WTC11 (cell line): ENCODE results near the gene TBX4. TPM values are rescaled to one million over a fixed set of nuclear protein-coding genes. Genes with fewer than 3 reads are reported as not detected.

ENCODE experiments used
- ATAC-seq: fragments of 200-7000 bp; cut with Tn5 transposase; 2 replicates; pipeline ENCODE4 v1.10.0; 2021; ENCODE audit warnings: mild to moderate bottlenecking, moderate library complexity
- CTCF ChIA-PET: fragments of 300-600 bp; sonication (Branson Sonifier 250); formaldehyde crosslinking; loops from one replicate; lab custom pipeline; 2021; ENCODE audit warnings: antibody characterized with exemption; lab: Charles Lee
- POLR2A ChIA-PET: fragments of 350-600 bp; sonication (Branson Sonifier 250); formaldehyde crosslinking; loops from one replicate; lab custom pipeline; 2021; ENCODE audit warnings: antibody characterized with exemption; lab: Charles Lee
- DNase-seq: peaks from one replicate; pipeline ENCODE4 v3.0.0; 2021; ENCODE audit warnings: low spot score
- H3K27ac Mint-ChIP-seq: 2 replicates; pipeline ENCODE4 v1.8.0; 2021; ENCODE audit warnings: mixed read lengths
- H3K27me3 Mint-ChIP-seq: 2 replicates; pipeline ENCODE4 v1.8.0; 2021; ENCODE audit warnings: low read depth, mild to moderate bottlenecking, moderate library complexity, mixed read lengths
- H3K36me3 Mint-ChIP-seq: 2 replicates; pipeline ENCODE4 v1.8.0; 2021; ENCODE audit warnings: mixed read lengths
- H3K4me1 Mint-ChIP-seq: 2 replicates; pipeline ENCODE4 v1.8.0; 2022; ENCODE audit warnings: mixed read lengths
- H3K4me3 Mint-ChIP-seq: 2 replicates; pipeline ENCODE4 v1.8.0; 2021; ENCODE audit warnings: mild to moderate bottlenecking, moderate library complexity, mixed read lengths
- H3K9me3 Mint-ChIP-seq: 2 replicates; pipeline ENCODE4 v1.8.0; 2021; ENCODE audit warnings: mixed read lengths
- FOXJ3 ChIP-seq: sonication (generic); formaldehyde crosslinking; IDR thresholded peaks from 2 replicates; pipeline ENCODE4 v1.9.0; 2021; ENCODE audit warnings: missing genetic modification reagents, mild to moderate bottlenecking, borderline replicate concordance
- FOXK1 ChIP-seq: sonication (generic); formaldehyde crosslinking; IDR thresholded peaks from 2 replicates; pipeline ENCODE4 v1.8.0; 2022; ENCODE audit warnings: mild to moderate bottlenecking, moderate library complexity, missing genetic modification reagents
- NFYB ChIP-seq: sonication (generic); formaldehyde crosslinking; conservative IDR thresholded peaks from 2 replicates; pipeline ENCODE4 v1.8.0; 2022; ENCODE audit warnings: low read depth, missing genetic modification reagents
- NR1H2 ChIP-seq: sonication (generic); formaldehyde crosslinking; IDR thresholded peaks from 2 replicates; pipeline ENCODE4 v1.9.0; 2021; ENCODE audit warnings: mild to moderate bottlenecking, moderate library complexity, missing genetic modification reagents
- NR2C2 ChIP-seq: sonication (generic); formaldehyde crosslinking; IDR thresholded peaks from 2 replicates; pipeline ENCODE4 v1.8.0; 2022; ENCODE audit warnings: mild to moderate bottlenecking, missing genetic modification reagents
- SMAD3 ChIP-seq: sonication (generic); formaldehyde crosslinking; IDR thresholded peaks from 2 replicates; pipeline ENCODE4 v1.8.0; 2022; ENCODE audit warnings: missing genetic modification reagents, mild to moderate bottlenecking, borderline replicate concordance
- ZNF138 ChIP-seq: sonication (generic); formaldehyde crosslinking; conservative IDR thresholded peaks from 2 replicates; pipeline ENCODE4 v1.8.1; 2022; ENCODE audit warnings: mild to moderate bottlenecking, moderate library complexity, missing genetic modification reagents
- total RNA-seq: library from RNA; stranded (reverse); gene quantifications from 3 replicates; pipeline ENCODE4 v1.2.3, GENCODE V29; 2021
- TF ChIP-seq, protein P1 (sequence below): sonication (generic); formaldehyde crosslinking; IDR thresholded peaks from 2 replicates; pipeline ENCODE4 v1.8.1; 2022; ENCODE audit warnings: missing genetic modification reagents, borderline replicate concordance
- TF ChIP-seq, protein P2 (sequence below): sonication (generic); formaldehyde crosslinking; IDR thresholded peaks from 2 replicates; pipeline ENCODE4 v1.8.1; 2023; ENCODE audit warnings: mild to moderate bottlenecking, missing genetic modification reagents, moderate library complexity
- TF ChIP-seq, protein P3 (sequence below): fragments of 250-450 bp; sonication (Bioruptor Pico); IDR thresholded peaks from 2 replicates; pipeline ENCODE4 v1.9.0; 2021; ENCODE audit warnings: moderate library complexity, mild to moderate bottlenecking, inconsistent platforms, borderline replicate concordance
- TF ChIP-seq, protein P4 (sequence below): sonication (generic); formaldehyde crosslinking; IDR thresholded peaks from 2 replicates; pipeline ENCODE4 v1.8.1; 2022; ENCODE audit warnings: mild to moderate bottlenecking, missing genetic modification reagents, moderate library complexity, borderline replicate concordance
- TF ChIP-seq, protein P5 (sequence below): fragments of 250-450 bp; sonication (Bioruptor Pico); IDR thresholded peaks from 2 replicates; pipeline ENCODE4 v1.9.0; 2021; ENCODE audit warnings: mild to moderate bottlenecking
- TF ChIP-seq, protein P6 (sequence below): sonication (generic); formaldehyde crosslinking; IDR thresholded peaks from 2 replicates; pipeline ENCODE4 v1.8.1; 2022; ENCODE audit warnings: mild to moderate bottlenecking, moderate library complexity, missing genetic modification reagents
- TF ChIP-seq, protein P7 (sequence below): sonication (generic); formaldehyde crosslinking; IDR thresholded peaks from 2 replicates; pipeline ENCODE4 v1.8.1; 2023; ENCODE audit warnings: mild to moderate bottlenecking, missing genetic modification reagents, moderate library complexity

Gene TBX4
- total RNA-seq, 1 experiment from 2014 or later: not detected

DNA sequence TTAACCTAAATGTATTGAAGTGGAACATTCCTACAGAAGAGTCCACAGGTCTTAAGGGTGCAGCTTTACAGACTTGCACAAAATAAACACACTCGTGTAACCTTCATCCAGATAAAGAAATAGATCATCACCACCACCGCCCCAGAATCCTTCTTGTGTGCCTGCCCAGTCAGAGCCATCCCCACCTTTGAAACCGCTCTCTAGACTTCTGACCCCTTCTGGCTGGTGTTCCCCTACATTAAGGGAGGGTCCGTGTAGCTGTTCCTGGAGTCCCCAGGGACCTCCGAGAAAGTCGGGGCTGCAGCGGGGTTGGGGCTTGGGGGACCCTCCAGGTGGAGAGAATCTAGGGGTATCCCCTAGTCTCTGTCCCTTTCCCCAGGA lies 9.4 kb downstream of the TBX4 start (continued):
- TF ChIP-seq, protein P1, sequence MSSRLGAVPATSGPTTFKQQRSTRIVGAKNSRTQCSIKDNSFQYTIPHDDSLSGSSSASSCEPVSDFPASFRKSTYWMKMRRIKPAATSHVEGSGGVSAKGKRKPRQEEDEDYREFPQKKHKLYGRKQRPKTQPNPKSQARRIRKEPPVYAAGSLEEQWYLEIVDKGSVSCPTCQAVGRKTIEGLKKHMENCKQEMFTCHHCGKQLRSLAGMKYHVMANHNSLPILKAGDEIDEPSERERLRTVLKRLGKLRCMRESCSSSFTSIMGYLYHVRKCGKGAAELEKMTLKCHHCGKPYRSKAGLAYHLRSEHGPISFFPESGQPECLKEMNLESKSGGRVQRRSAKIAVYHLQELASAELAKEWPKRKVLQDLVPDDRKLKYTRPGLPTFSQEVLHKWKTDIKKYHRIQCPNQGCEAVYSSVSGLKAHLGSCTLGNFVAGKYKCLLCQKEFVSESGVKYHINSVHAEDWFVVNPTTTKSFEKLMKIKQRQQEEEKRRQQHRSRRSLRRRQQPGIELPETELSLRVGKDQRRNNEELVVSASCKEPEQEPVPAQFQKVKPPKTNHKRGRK (CRISPR knock-in tag): no peak
- TF ChIP-seq, protein P2, sequence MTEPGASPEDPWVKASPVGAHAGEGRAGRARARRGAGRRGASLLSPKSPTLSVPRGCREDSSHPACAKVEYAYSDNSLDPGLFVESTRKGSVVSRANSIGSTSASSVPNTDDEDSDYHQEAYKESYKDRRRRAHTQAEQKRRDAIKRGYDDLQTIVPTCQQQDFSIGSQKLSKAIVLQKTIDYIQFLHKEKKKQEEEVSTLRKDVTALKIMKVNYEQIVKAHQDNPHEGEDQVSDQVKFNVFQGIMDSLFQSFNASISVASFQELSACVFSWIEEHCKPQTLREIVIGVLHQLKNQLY (CRISPR knock-in tag): no peak
- TF ChIP-seq, protein P3, sequence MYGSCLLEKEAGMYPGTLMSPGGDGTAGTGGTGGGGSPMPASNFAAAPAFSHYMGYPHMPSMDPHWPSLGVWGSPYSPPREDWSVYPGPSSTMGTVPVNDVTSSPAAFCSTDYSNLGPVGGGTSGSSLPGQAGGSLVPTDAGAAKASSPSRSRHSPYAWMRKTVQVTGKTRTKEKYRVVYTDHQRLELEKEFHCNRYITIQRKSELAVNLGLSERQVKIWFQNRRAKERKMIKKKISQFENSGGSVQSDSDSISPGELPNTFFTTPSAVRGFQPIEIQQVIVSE: no peak
- no peak for TF ChIP-seq NFYB (CRISPR knock-in tag)

DNA sequence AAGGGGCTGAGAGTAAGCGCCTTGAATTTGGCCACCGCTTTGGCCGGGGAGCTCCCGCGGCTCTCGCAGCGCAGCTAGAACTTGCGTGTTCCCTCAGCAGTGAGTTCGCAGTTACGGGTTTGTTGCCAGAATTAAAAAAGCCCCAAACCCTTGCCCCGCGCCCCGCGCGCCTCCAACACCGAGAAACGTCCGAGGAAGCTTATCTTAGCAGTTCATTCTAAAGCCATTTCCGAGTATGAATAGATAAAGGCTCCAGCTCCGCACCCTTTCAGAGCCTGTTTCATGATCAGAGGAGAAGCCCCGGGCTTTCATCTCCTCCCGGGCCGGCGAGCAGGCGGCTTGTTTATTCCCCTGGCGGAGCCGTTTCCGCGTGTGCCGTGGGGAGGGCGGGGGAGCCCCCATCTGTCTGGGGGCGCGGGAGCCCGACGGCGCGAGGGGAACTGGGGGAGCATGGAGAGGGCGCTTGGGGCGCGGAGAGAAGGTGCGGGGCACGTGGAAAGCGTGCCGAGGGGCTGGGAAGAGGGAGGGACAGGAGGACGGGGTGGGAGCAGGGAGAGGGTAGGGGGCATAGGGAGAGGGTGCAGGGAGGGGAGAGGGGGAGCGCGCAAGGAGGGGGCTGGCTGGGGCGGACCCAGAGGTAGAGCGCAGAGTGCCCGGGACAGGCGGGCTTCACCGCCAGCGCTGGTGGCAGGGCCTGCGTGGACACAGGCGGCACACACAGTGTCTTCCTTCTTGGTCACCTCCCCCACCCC lies 9.9 kb downstream of the TBX4 start:
- ChIA-PET POLR2A (interaction anchor here (0.7 kb wide), 1 partner anchor 682 kb away, joined by 5 read pairs; no protein-coding TSS in a partner anchor), CTCF (interaction anchor here (0.8 to 4.0 kb wide), 13 partner anchors 8 to 113 kb away, joined by 3 to 33 read pairs (median 4); partner anchors contain the start of genes TBX2 and TBX4)
- peaks cover 38% of the 10 kb centered on the region for H3K4me1 Mint-ChIP-seq
- H3K4me3 Mint-ChIP-seq: peak overlapping the region; percentile 68
- H3K27ac Mint-ChIP-seq: no peak overlapping the region
- H3K9me3 Mint-ChIP-seq: no peaks in the 10 kb centered on the region
- H3K36me3 Mint-ChIP-seq: 0 out of 2 replicates have a peak, but pooled peaks cover 2% of the 10 kb centered on the region
- TF ChIP-seq, protein P4, sequence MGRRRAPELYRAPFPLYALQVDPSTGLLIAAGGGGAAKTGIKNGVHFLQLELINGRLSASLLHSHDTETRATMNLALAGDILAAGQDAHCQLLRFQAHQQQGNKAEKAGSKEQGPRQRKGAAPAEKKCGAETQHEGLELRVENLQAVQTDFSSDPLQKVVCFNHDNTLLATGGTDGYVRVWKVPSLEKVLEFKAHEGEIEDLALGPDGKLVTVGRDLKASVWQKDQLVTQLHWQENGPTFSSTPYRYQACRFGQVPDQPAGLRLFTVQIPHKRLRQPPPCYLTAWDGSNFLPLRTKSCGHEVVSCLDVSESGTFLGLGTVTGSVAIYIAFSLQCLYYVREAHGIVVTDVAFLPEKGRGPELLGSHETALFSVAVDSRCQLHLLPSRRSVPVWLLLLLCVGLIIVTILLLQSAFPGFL (CRISPR knock-in tag): no peak
- ATAC-seq (peak; percentile 13), DNase-seq (no peak)
- H3K27me3 Mint-ChIP-seq: peaks cover 100% of the 10 kb centered on the region

DNA sequence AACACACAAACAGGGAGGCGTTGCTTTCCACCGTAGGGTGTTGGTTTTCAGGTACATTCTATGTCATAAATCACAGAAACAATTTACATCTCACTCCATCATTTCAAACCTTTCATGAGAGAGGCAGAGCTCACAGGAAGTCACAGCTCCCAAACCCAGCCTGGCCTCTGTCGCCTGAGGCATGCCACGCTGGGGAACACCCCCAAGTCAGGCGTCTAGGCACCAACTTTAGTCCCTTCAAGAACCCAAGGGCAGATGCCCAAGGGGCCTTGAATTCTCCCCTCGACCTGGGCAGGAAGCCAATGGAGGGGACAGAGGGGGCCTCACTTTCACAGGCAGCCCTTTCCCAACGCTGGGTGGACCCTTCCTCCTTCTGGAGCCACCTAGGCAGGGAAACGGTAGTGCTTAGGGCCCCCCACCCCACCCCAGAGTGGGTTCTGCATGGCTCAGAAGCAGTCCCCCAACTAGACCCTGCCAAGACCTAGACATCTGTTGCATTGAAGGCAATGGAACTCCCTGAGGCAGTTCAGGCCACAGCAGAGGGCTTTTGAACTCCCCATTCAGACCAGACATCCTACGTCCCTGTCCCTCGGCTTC lies 10.6 kb downstream of the TBX4 start:
- Mint-ChIP-seq H3K27ac (no peak overlapping the region), H3K9me3 (no peaks in the 10 kb centered on the region), H3K36me3 (no peaks in the 10 kb centered on the region), H3K4me3 (peak overlapping the region; percentile 68), H3K4me1 (peaks cover 39% of the 10 kb centered on the region), H3K27me3 (peaks cover 100% of the 10 kb centered on the region)
- TF ChIP-seq, protein P5, sequence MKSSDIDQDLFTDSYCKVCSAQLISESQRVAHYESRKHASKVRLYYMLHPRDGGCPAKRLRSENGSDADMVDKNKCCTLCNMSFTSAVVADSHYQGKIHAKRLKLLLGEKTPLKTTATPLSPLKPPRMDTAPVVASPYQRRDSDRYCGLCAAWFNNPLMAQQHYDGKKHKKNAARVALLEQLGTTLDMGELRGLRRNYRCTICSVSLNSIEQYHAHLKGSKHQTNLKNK (CRISPR knock-in tag): no peak
- TF ChIP-seq SMAD3 (CRISPR knock-in tag) (no peak), NR1H2 (CRISPR knock-in tag) (no peak), ZNF138 (no peak), FOXK1 (CRISPR knock-in tag) (no peak), NR2C2 (CRISPR knock-in tag) (no peak), FOXJ3 (CRISPR knock-in tag) (no peak)
- TF ChIP-seq, protein P2 (CRISPR knock-in tag): no peak
- TF ChIP-seq, protein P6, sequence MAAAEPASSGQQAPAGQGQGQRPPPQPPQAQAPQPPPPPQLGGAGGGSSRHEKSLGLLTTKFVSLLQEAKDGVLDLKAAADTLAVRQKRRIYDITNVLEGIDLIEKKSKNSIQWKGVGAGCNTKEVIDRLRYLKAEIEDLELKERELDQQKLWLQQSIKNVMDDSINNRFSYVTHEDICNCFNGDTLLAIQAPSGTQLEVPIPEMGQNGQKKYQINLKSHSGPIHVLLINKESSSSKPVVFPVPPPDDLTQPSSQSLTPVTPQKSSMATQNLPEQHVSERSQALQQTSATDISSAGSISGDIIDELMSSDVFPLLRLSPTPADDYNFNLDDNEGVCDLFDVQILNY (CRISPR knock-in tag): no peak
- TF ChIP-seq, protein P7, sequence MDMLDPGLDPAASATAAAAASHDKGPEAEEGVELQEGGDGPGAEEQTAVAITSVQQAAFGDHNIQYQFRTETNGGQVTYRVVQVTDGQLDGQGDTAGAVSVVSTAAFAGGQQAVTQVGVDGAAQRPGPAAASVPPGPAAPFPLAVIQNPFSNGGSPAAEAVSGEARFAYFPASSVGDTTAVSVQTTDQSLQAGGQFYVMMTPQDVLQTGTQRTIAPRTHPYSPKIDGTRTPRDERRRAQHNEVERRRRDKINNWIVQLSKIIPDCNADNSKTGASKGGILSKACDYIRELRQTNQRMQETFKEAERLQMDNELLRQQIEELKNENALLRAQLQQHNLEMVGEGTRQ: no peak
- DNase-seq (no peak), ATAC-seq (no peak)
- CTCF ChIA-PET: interaction anchor here (1.0 to 4.0 kb wide), 14 partner anchors 8 to 112 kb away, joined by 3 to 33 read pairs (median 5); partner anchors contain the start of genes TBX2 and TBX4
- POLR2A ChIA-PET: no interaction called here
